OCI-LY1 (cell line): Measurements from ENCODE around the gene B4GALT5.

Source experiments
- H2AFZ ChIP-seq: fragments of 200-600 bp; sonication (generic), shearing (Covaris generic); 2 replicates; pipeline ENCODE4 v1.6.0; 2014; ENCODE audit warnings: antibody characterized with exemption, mild to moderate bottlenecking, low read length
- H3F3A ChIP-seq: fragments of 200-600 bp; sonication (generic), shearing (Covaris generic); 2 replicates; pipeline ENCODE4 v1.6.0; 2014; ENCODE audit warnings: mild to moderate bottlenecking, antibody characterized with exemption, low read length, moderate library complexity; ENCODE audit not compliant: insufficient read depth
- H3K27ac ChIP-seq: fragments of 200-600 bp; sonication (generic); 2 replicates; pipeline ENCODE4 v1.5.1; 2014; ENCODE audit warnings: low read length, mixed run types, mild to moderate bottlenecking, low read depth; ENCODE audit not compliant: poor library complexity, severe bottlenecking
- H3K27me3 ChIP-seq: fragments of 200-600 bp; sonication (generic); 2 replicates; pipeline ENCODE4 v1.6.0; 2014; ENCODE audit warnings: antibody characterized with exemption, mild to moderate bottlenecking, low read length, moderate library complexity; ENCODE audit not compliant: insufficient read depth
- H3K36me3 ChIP-seq: fragments of 200-600 bp; sonication (generic); 2 replicates; pipeline ENCODE4 v1.6.1; 2014; ENCODE audit warnings: mild to moderate bottlenecking, antibody characterized with exemption, low read length, moderate library complexity, mixed read lengths; ENCODE audit not compliant: insufficient read depth
- H3K4me1 ChIP-seq: fragments of 200-600 bp; sonication (generic); 2 replicates; pipeline ENCODE4 v1.5.1; 2014; ENCODE audit warnings: mild to moderate bottlenecking, low read length, moderate library complexity; ENCODE audit not compliant: insufficient read depth, severe bottlenecking
- H3K4me2 ChIP-seq: fragments of 200-600 bp; sonication (generic), shearing (Covaris generic); 2 replicates; pipeline ENCODE4 v1.6.1; 2014; ENCODE audit warnings: low read length
- H3K4me3 ChIP-seq: fragments of 200-600 bp; sonication (generic); 2 replicates; pipeline ENCODE4 v1.5.1; 2014; ENCODE audit warnings: low read length, low read depth, mild to moderate bottlenecking, mixed read lengths; ENCODE audit not compliant: poor library complexity, severe bottlenecking
- H3K79me2 ChIP-seq: fragments of 200-600 bp; shearing (Covaris generic); 2 replicates; pipeline ENCODE4 v1.6.1; 2016; ENCODE audit warnings: mixed run types, low read length, mixed read lengths; ENCODE audit not compliant: insufficient read depth
- H3K9ac ChIP-seq: fragments of 200-600 bp; sonication (generic), shearing (Covaris generic); 2 replicates; pipeline ENCODE4 v1.6.1; 2014; ENCODE audit warnings: mild to moderate bottlenecking, low read length, mixed read lengths
- H3K9me2 ChIP-seq: fragments of 200-600 bp; sonication (generic), shearing (Covaris generic); 2 replicates; pipeline ENCODE4 v1.6.1; 2014; ENCODE audit warnings: low read depth, mild to moderate bottlenecking, low read length, mixed read lengths
- H3K9me3 ChIP-seq: fragments of 200-600 bp; shearing (Covaris generic); 2 replicates; pipeline ENCODE4 v1.6.1; 2014; ENCODE audit warnings: low read length, mixed read lengths
- H4K20me1 ChIP-seq: fragments of 200-600 bp; sonication (generic), shearing (Covaris generic); 2 replicates; pipeline ENCODE4 v1.6.0; 2016; ENCODE audit warnings: mild to moderate bottlenecking, low read length; ENCODE audit not compliant: insufficient read depth
- EZH2 ChIP-seq: fragments of 200-600 bp; sonication (generic), shearing (Covaris generic); IDR thresholded peaks from 2 replicates; pipeline ENCODE4 v1.8.0; 2017; ENCODE audit warnings: borderline replicate concordance, mixed run types, mild to moderate bottlenecking, antibody characterized with exemption, low read length, moderate library complexity, mixed read lengths
- TF ChIP-seq, protein P1 (sequence below): fragments of 200-600 bp; sonication (generic), shearing (Covaris generic); IDR thresholded peaks from 2 replicates; pipeline ENCODE4 v1.5.1; 2017; ENCODE audit warnings: mild to moderate bottlenecking, antibody characterized with exemption, low read length, moderate library complexity, mixed read lengths

The B4GALT5 gene

DNA sequence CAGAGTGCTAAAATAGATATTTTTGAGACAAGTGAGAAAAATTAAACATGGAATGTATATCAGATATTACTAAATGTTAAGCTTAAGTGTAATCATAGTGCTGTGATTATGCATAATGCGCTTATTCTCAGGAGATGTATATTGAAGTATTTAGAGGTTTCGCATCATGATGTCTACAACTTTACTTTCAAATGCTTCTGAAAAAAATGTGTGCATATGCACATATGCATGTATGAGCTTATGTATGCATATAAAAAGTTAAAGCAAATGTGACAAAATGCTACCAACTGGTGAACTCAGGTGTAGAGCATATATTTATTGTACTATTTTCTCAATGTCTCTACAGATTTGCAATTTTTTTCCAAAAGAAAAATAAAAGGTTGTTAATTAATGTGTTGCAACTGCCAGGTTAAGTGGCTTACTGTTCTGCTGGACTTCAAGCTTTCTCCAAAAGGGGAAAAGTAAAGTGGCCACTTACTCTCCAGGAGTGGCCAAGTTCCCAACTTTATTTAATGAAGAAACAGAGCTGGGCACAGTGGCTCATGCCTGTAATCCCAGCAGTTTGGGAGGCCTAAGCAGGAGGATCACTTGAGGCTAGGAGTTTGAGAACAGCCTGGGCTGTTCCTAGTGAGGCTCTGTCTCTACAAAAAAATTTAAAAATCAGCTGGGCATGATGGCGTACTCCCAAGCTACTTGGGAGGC is 48.9 kb downstream of the B4GALT5 start:
- Histone ChIP-seq H4K20me1 (no peaks in the 10 kb centered on the region), H3K4me2 (no peak overlapping the region; the same call in 1 of the 2 replicates)

DNA sequence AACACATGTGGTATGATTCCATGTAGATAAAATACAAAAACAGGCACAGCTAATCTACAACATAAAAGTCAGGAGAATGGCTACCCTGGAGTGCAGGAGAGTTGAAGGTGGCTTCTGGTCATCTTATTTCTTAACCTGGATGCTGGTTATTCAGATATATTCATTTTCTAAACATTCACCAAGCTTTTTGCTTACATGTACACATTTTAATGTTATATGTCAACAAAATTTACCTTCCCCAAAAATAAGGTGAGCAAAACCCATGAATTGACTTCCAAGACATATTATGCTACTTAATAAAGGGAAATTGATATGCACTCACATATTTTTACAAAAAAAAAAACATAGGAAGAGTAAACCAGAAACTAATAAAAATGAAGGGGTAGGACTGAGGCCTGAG is 50.6 kb downstream of the B4GALT5 start:
- H3K27ac ChIP-seq, result peak overlapping the region; percentile 76
- H3K4me1 ChIP-seq, result peaks cover 95% of the 10 kb centered on the region
- no peak overlapping the region for H3K9ac ChIP-seq
- no peak overlapping the region for H2AFZ ChIP-seq
- no peaks in the 10 kb centered on the region for H3K9me2 ChIP-seq
- no peak overlapping the region for H3K4me3 ChIP-seq
- no peaks in the 10 kb centered on the region for H4K20me1 ChIP-seq
- H3K36me3 ChIP-seq, result no peaks in the 10 kb centered on the region; the same call in 1 of the 2 replicates
- no peaks in the 10 kb centered on the region for H3F3A ChIP-seq
- H3K27me3 ChIP-seq, result no peaks in the 10 kb centered on the region
- TF ChIP-seq, protein P1, sequence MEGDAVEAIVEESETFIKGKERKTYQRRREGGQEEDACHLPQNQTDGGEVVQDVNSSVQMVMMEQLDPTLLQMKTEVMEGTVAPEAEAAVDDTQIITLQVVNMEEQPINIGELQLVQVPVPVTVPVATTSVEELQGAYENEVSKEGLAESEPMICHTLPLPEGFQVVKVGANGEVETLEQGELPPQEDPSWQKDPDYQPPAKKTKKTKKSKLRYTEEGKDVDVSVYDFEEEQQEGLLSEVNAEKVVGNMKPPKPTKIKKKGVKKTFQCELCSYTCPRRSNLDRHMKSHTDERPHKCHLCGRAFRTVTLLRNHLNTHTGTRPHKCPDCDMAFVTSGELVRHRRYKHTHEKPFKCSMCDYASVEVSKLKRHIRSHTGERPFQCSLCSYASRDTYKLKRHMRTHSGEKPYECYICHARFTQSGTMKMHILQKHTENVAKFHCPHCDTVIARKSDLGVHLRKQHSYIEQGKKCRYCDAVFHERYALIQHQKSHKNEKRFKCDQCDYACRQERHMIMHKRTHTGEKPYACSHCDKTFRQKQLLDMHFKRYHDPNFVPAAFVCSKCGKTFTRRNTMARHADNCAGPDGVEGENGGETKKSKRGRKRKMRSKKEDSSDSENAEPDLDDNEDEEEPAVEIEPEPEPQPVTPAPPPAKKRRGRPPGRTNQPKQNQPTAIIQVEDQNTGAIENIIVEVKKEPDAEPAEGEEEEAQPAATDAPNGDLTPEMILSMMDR, result no peak
- TF ChIP-seq EZH2, result no peak
- peaks cover 94% of the 10 kb centered on the region for H3K79me2 ChIP-seq
- no peaks in the 10 kb centered on the region for H3K9me3 ChIP-seq
- peak overlapping the region; percentile 4; the same call in 1 of the 2 replicates for H3K4me2 ChIP-seq

More for the DNA sequence above, 48.9 kb downstream of the B4GALT5 start:
- Histone ChIP-seq H3K4me3 (no peak overlapping the region), H3K9me2 (no peaks in the 10 kb centered on the region), H3K9me3 (no peaks in the 10 kb centered on the region), H3K27ac (peak overlapping the region; percentile 44), H3K4me1 (peaks cover 96% of the 10 kb centered on the region), H3F3A (no peaks in the 10 kb centered on the region), H3K27me3 (no peaks in the 10 kb centered on the region), H2AFZ (no peak overlapping the region), H3K36me3 (no peaks in the 10 kb centered on the region; the same call in 1 of the 2 replicates), H3K9ac (no peak overlapping the region), H3K79me2 (peaks cover 85% of the 10 kb centered on the region)
- TF ChIP-seq, protein P1, result no peak
- no peak for TF ChIP-seq EZH2

DNA sequence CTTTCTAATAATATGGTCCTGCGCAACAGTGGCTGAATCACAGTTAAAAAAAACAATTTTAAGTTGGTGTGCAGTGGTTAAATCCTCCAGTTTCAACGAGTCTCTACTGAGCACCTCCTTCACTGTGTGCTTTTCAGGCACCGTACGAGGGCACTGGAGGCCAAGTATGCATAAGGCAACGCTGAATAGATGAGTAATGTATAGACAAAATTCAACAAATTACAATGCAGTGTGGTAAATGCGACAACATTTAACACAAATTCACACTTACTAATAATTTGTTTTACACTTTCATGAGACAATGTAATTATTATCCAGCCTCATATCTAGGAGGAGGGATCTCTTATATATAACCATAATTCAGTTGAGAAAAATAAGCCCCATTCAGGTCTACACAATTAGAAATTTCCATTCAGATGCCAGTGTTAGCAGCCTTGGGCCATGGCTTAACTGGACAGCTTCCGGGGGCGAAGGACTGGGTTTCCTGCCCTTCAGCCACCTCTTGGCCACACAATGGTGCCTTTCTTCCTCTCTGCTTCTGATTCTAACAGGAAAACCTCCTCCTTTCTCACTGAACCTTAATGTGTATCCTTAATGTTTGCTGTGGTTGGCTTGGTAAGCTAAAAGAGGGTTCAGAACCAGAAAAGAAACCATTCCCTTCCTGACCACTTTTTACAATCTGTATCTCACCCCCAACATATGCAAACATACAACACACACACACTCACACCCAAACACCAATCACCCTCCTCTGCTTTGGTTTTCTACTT is 51.9 kb downstream of the B4GALT5 start:
- peak overlapping the region; percentile 12; the same call in 1 of the 2 replicates for H3K9ac ChIP-seq
- no peaks in the 10 kb centered on the region for H3K9me3 ChIP-seq
- H3F3A ChIP-seq, result no peaks in the 10 kb centered on the region
- H3K36me3 ChIP-seq, result peaks cover 10% of the 10 kb centered on the region; the same call in 1 of the 2 replicates
- H3K4me2 ChIP-seq, result peak overlapping the region; percentile 40
- no peak for TF ChIP-seq EZH2
- TF ChIP-seq, protein P1, result peak; percentile 21; the same call in 1 of the 2 replicates
- H3K27ac ChIP-seq, result peak overlapping the region; percentile 76
- H4K20me1 ChIP-seq, result no peaks in the 10 kb centered on the region
- peaks cover 81% of the 10 kb centered on the region for H3K4me1 ChIP-seq
- peaks cover 89% of the 10 kb centered on the region for H3K79me2 ChIP-seq
- H3K9me2 ChIP-seq, result no peaks in the 10 kb centered on the region
- no peak overlapping the region for H3K4me3 ChIP-seq
- no peak overlapping the region for H2AFZ ChIP-seq
- no peaks in the 10 kb centered on the region for H3K27me3 ChIP-seq
